Head of caudate nucleus (tissue), 42 donors: ENCODE results near the gene SART3.
"Not testable (repeated sequence)": the region's sequence is repeated elsewhere in the genome, so short reads cannot be mapped to it uniquely, and the experiment has no call there.

Source experiments
- DNase-seq, 42 donors: peaks; one replicate each; pipeline versions ENCODE4 v3.0.0 to v3.0.0-alpha.2; 2020 to 2021; ENCODE audit warnings: mixed read lengths in 7 of 42
- intact Hi-C: fragments of 100-400 bp; cut with DNase I; formaldehyde crosslinking; loops from one replicate; pipeline ENCODE4 v1.15.0; 2022

SART3 gene

GRCh38 chr12:108514973-108515814 is 45.8 kb downstream of the SART3 start, which contains the start of gene FICD:
Gene FICD, plus strand, starts transcription at chr12:108515277. Its CDS starts 1,696 bp downstream, at chr12:108516973.
- intact Hi-C loops, result loop anchor here (5.0 to 10.0 kb wide), 3 partner anchors 47 to 833 kb away; partner anchors contain the start of genes ISCU and SART3
- peak; percentile 100 for DNase-seq

- intact Hi-C loops, result loop anchor here (5.0 to 10.0 kb wide), 2 partner anchors 600 to 832 kb away; no protein-coding TSS in a partner anchor
- no peak for DNase-seq
These were observed 46.5 kb downstream of the SART3 start for GRCh38 chr12:108514468-108514972.

- intact Hi-C loops, result loop anchor here (5.0 to 10.0 kb wide), 2 partner anchors 597 to 830 kb away; no protein-coding TSS in a partner anchor
- DNase-seq, result peak; percentile 41 to 92 (median 82)
These were observed 49.1 kb downstream of the SART3 start for GRCh38 chr12:108511633-108512540.

DNA sequence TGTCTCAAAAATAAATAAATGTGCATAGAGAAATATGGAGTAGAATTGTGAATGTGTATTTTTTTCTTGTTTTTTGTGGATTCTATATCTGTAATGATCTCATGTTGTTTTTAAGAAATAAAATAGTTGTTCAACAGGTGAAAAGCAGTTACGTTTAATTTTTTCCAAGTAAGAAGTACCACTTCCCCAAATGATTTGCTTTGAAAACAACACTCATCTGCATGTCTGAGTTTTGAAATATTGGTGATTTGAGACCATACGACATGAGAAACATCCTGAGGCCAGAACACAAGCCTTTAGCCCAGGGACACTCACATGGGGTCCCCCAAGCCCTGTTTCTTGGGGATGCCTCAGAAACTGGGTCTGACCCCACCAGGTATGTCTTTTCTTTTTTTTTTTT is 50.1 kb downstream of the SART3 start:
- no peak for DNase-seq
- intact Hi-C loops, result loop anchor here (5.0 to 10.0 kb wide), 2 partner anchors 596 to 829 kb away; no protein-coding TSS in a partner anchor

DNA sequence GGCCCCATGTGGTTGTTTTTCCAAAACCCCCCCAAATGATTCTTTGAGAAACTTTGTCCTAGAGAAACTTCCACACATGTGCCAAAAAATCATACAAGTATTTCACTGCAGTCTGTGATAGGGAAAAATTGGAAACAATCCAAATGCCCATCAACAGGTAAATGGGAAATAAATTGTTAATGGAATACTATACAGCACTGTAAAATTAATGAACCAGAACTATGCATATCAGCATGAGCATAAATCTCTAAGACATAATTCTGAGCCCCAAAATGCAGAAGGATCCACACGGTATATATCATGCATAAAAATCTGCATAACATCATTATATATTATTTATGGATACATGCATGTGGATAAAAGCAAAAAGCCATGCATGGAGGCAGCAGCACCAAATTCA is 51.2 kb downstream of the SART3 start:
- intact Hi-C loops, result loop anchor here (5.0 to 10.0 kb wide), 2 partner anchors 595 to 828 kb away; no protein-coding TSS in a partner anchor

GRCh38 chr12:108507971-108508642 is 52.9 kb downstream of the SART3 start:
- peak in 19 of 42 donors; percentile 25 to 81 (median 53) for DNase-seq
- intact Hi-C loops, result no loop called here

More for the DNA sequence above, 51.2 kb downstream of the SART3 start:
- no peak for DNase-seq

- intact Hi-C loops, result no loop called here
- DNase-seq, result no peak
These were observed 55.8 kb downstream of the SART3 start for GRCh38 chr12:108505129-108505528.

GRCh38 chr12:108502922-108503321 is 58.1 kb downstream of the SART3 start:
- intact Hi-C loops, result no loop called here
- DNase-seq, result no peak

GRCh38 chr12:108498136-108498535 is 62.8 kb downstream of the SART3 start:
- intact Hi-C loops, result no loop called here
- no peak for DNase-seq

DNA sequence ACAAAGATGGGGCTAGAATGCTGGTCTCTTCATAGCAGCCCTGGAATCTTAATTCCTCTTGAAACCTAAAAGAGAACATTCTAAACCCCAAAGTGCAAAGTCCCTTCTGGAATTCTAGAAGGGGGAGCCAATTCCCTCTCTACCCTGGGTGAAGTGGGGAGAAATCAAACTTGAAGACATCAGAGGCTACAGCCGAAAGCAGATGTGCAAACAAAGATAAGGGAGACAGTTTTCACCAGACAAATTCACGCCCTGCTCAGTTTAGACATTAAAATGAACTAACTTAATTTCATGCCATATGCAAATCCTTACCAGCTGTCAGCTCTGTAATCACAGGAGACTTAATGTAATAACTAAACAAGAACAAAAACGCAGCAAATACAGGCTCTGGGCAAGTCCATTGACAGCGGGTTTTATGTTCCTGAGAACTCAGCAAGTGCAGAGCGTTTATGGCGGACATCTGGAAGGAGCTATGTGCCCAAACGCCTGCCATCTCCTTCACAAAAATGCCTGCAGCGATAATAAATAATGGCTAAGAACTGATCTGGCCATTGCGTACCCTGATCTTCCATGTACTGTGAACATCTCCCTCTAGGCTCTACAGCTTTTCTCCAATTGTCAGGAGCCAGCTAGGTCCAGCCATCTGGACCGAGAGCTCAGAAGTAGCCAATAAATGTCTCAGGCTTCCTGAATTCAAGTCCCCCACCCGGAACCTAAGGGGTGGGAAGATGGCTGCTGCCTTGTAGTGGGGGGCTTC is 65.0 kb downstream of the SART3 start:
- intact Hi-C loops, result no loop called here

DNA sequence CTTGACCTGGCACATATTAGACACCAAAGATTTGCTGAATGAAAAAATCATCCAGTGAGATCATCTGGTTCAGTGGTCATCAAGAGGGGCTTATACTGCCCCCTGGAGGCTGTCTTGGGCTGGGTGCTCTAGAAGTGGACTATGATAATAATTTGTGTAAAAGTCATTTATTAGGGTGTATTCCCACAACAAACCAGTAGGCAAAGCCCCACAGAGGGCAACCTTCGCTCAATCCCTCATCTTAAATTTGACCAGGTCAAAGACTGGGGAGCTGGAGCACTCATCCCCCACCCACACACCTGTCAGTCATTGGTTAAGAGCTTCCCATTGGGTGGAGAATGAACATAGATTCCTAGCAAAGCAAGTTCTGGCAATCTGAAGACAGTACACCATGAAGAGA is 65.9 kb downstream of the SART3 start:
- intact Hi-C loops, result no loop called here
- DNase-seq, result no peak

More for the DNA sequence above, 65.0 kb downstream of the SART3 start:
- DNase-seq, result no peak

DNA sequence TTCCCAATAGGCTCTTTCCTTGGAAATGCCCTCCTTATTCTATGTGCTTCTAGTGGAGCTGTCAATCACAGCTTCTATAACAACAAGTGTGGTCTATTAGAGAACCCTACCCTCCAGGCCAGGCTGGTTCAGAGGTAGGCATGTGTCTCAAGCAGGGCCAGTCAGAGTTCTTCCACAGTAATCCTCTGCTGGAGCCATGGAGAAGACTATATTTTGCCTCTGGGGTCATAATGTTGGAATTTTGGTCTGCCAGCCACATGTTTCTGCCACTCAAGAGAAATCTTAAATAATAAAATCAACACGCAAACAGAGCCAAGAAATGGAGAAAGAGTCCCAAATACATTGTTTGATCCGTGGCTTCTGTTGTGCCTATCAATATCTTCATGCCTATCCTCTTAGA is 69.7 kb downstream of the SART3 start:
- intact Hi-C loops, result no loop called here
- no peak for DNase-seq

- intact Hi-C loops, DNase-seq: not testable (repeated sequence)
These were observed 73.9 kb downstream of the SART3 start for GRCh38 chr12:108487029-108487428.

GRCh38 chr12:108485371-108485770 is 75.6 kb downstream of the SART3 start:
- intact Hi-C loops, DNase-seq: not testable (repeated sequence)

DNA sequence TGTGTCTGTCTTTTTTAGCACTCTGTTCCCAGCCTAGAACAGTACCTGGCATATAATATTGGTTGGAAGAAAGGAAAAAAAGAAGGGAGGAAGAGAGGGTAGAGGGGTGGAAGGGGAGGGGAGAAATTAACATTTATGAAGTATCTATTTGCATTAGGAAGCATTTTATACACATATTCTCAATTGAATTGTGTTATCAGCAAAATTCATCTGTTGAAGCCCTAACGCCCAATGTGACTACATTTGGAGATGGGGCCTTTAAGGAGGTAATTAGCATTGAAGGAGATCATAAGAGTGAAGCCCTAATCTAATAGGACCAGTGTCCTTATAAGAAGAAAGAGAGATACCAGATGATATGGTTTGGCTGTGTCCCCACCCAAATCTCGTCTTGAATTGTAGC is 76.1 kb downstream of the SART3 start:
- no peak for DNase-seq
- intact Hi-C loops, result no loop called here

DNA sequence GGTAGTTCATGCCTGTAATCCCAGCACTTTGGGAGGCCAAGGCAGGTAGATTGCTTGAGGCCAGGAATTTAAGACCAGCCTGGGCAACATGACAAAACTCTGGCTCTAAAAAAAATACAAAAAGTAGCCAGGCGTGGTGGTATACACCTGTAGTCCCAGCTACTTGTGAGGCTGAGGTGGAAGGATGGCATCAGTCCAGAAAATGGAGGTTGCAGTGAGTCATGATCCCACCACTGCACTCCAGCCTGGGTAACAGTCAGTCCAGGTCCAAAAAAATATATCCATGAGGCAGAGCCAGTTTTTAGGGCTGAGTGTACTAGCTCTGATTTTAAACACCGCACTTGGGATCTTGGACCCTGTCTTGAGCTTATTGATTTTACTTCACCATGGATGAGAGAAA is 76.5 kb downstream of the SART3 start:
- intact Hi-C loops, result no loop called here
- DNase-seq, result no peak

DNA sequence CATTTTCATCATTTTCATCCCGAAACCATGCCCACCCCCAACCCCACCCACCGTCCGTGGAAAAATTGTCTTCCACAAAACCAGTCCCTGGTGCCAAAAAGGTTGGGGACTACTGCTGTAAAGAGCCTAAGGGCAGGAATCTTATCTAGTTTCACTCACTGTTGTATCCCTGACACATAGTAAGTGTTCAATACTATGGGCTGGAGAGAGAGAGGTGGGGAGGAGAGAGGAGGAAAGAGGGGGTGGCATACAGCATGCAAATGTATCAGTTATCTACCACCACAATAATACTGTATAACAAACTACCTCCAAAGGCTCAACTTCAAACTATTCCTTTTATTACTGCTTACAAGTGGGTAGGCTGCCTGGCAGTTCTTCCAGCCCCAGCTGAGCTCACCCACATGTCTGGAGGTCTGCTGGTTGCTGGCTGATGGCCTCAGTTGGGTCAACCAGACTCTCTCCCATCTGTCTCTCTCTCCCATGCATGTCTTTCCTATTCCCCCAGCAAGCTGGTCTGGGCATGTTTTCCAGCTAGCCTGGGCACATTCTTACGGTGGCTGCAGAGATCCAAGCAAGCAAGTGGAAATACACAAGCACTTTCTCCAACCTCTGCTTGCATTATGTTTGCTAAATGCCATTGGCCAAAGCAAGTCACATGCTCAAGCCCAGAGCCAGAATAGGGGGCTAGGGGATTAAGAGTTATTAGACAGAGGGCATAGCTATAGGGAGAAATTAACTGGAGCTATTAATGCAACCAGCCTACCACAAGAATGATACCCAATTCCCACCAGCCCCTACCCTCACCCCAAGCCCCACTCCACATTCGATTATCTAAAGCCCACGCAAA is 77.5 kb downstream of the SART3 start:
- DNase-seq, result no peak
- intact Hi-C loops, result no loop called here
